Posterior cingulate gyrus (tissue), 11 donors: Measurements from ENCODE around the gene PRCD.
"Not testable (repeated sequence)": the region's sequence is repeated elsewhere in the genome, so short reads cannot be mapped to it uniquely, and the experiment has no call there.

Experiments used
- DNase-seq, 10 donors: peaks; one replicate each; pipeline versions ENCODE4 v3.0.0 to v3.0.0-alpha.2; 2020 to 2021; ENCODE audit warnings: mixed read lengths in 3 of 10
- intact Hi-C: fragments of 100-400 bp; cut with DNase I; formaldehyde crosslinking; loops from one replicate; pipeline ENCODE4 v1.15.1; 2023

PRCD gene

DNA sequence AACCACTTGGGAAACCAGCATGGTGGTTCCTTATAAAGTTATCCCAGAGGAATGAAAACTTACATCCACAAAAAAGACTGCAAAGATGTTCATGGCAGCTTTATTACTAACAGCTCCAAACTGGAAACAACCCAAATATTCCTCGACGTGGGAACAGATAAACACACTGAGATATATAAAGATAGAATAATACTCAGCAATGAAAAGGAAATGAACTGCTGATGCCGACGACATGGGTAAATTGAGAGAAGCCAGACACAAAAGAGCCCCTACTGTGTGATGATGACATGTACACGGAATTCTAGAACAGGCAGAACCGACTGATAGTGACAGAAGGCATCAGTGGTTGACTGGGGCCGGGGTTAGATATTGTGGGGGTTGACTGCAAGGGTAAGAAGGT, 9.7 kb downstream of the PRCD start:
- intact Hi-C loops: no loop called here
- DNase-seq: no peak

DNA sequence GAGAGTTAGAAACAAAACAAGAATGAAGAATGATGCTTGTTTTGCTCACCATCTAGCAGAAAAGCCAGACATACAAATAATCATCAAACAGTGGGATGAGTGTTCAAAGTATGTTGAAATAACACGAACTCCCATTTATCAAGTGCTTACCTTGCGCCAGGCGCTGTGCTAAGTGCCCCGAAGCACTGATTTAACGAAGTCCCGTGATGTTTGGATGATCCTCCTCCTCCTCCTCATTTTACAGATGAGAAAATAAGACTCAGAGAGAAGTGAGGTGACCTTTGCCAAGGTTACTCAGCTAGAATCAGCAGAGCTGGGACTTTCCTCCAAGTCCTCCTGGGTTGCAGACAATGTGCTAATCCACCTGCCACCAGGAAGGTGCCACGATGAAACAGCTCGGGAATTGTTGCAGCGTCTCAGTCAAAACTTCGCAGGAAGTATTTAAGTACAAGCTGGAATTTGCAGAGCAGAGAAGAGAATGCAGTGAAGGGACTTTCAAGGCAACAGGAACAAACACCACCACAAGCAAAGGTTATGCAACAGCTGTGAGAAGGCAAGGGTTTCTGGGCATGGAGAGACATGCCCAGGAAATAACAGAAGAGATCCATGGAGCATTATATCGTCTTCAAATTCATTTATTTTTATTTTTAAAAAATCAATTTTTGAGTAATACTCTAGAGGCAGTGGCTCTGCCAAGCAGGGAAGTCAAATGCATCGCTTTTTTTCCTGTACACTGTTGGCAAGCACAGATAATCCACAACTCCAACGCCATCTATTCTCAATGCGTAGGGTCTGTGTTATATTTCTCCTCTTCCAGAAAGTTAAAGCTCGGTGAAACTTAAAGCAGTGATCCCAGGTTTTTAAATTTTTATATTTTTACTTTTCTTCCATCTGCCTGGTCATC, 11.1 kb downstream of the PRCD start:
- intact Hi-C loops: loop anchor here (10.0 kb wide), 1 partner anchor 164 kb away; the partner anchor contains the start of gene MXRA7
- peak in 2 of 10 donors; percentile 20 to 26 for DNase-seq

DNA sequence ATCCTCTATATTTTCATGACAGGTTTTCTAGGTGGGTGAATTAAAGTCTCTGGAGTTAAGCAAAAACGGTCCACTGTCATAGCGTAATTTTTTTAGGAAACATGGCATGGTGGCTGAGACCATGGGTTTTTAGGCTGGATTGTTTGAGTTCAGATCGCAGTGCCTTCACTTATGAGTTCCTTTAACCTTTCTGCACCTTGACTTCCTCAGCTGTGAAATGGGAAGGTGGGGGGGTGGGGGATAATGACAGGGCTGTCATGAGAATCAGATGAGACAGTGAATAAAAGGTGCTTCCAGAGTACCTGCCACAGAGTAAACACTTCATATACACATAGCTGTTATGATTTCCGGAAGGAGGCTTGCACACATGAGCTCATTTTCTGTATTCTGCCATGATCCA, 11.8 kb downstream of the PRCD start:
- intact Hi-C loops: loop anchor here (10.0 kb wide), 1 partner anchor 163 kb away; the partner anchor contains the start of gene MXRA7
- DNase-seq: peak in 1 of 10 donors; percentile 12

DNA sequence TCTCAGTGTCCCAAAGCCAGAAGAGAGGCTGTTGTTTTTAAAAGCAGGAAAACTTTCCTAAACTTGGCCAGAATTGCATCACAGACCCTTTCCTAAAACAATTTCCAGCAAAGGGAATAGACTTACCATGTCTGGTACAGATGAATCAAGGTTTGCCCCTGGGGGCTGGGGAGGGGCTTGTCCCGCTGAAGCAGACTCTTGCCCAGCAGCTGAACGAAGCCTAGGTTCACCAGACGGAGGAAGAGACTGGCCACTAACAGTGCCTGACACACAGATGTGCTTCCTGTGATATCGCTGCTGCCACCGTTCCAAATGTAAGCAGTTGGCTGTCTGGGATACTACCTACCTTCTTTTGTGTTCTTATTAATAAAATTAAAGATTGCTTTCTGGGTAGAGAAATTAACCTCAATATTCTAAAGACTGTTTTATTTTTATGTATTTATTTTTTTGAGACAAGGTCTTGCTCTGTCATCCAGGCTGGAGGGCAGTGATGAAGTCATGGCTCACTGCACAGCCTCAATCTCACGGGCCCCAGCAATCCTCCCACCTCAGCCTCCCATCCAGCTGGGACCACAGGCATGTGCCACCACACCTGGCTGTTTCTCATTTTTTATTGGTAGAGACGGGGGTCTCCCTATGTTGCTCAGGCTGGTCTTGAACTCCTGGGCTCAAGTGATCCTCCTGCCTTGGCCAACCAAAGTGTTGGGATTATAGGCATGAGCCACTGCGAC, 13.5 kb downstream of the PRCD start:
- intact Hi-C loops: loop anchor here (10.0 kb wide), 1 partner anchor 161 kb away; the partner anchor contains the start of gene MXRA7
- peak in 4 of 10 donors; percentile 9 to 55 (median 37) for DNase-seq

DNA sequence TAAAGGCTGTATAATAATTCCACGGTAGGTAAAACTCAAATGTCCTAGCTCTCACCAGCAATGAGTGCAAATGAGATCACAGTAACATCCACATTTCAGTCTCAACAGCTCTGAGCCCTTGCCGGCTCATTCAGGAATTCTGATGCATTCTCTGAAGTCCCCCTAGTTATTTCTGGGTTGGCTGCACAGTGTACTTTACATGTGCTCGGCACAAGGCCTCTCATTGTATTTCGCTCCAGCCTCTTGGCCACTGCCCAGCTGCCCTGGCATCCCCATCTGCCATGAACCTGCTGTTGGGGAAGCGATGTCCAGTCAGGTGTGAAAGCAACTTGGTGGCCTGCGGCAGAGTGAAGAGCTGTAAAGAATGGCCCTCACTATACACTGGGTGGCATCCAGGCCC, 14.3 kb downstream of the PRCD start:
- intact Hi-C loops: loop anchor here (10.0 kb wide), 1 partner anchor 161 kb away; the partner anchor contains the start of gene MXRA7
- DNase-seq: peak in 9 of 10 donors; percentile 57 to 96 (median 76)

DNA sequence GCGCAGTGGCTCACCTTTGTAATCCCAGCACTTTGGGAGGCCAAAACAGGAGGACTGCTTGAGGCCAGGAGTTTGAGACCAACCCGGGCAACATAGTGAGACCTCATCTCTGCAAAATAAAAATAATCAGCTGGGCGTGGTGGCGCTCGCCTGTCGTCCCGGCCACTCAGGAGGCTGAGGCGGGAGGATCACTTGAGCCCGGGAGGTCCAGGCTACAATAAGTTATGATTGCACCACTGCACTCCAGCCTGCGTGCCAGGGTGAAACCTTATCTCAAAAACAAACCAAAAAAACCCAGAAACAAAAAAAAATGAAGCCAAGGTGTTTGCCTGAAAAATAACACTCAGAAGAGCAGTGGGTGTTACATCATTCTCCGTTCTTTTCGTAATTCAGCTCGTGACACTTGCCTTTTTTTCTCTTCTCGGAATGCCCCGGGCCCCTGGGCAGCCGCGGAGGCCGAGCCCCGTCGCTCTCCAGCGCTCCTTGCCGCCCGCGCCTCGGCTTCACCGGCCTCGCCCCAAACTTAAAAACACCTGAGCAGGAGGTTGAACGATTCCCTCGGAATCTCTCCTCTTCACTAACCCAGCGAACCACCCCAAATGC, 17.0 kb downstream of the PRCD start:
- DNase-seq: peak in 2 of 10 donors; percentile 50 to 74

DNA sequence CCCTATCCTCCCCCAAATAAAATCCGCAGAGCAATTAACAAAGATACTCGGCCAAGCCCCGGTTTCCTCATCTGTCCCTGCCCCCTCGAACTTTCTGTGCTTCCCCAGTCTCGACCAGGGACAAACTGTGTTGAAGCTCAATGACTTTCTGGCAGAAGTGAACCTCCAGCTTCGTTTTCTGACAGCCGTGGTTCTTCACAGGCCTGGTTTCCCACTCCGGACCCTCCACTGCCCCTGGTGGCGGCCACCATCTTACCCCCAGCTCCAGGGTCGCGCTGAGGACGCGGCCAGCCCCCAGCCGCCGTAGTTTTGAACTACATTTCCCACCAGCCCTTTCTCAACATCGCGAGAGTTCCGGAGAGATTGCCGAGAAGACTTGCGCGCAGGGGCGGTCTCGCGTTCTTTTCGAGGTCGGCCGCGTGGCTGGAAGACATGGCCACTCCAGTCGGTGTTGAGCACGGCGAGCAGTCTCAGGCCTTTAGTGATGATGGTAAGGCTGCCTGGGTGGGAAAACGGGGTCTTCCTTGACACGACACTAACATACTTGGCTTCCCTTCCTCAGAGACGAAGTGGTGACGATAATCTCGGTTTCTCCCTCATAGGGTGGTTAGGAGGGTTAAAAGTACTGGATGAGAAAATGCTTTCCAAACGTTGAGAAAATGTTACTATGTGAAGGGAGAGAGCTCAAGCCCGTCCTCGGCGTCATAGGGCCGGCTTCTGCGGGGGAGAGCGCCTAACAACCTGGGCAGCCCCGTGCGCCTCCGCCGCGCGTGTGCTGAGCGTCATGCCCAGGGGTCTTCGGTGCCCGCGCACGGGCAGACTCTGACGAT, 17.7 kb downstream of the PRCD start:
- intact Hi-C loops: loop anchor here (5.0 to 10.0 kb wide), 2 partner anchors 65 to 157 kb away; partner anchors contain the start of gene MXRA7
- DNase-seq: peak; percentile 85 to 99 (median 92)

More for the DNA sequence above, 17.0 kb downstream of the PRCD start:
- intact Hi-C loops: loop anchor here (5.0 to 10.0 kb wide), 2 partner anchors 65 to 158 kb away; partner anchors contain the start of gene MXRA7

DNA sequence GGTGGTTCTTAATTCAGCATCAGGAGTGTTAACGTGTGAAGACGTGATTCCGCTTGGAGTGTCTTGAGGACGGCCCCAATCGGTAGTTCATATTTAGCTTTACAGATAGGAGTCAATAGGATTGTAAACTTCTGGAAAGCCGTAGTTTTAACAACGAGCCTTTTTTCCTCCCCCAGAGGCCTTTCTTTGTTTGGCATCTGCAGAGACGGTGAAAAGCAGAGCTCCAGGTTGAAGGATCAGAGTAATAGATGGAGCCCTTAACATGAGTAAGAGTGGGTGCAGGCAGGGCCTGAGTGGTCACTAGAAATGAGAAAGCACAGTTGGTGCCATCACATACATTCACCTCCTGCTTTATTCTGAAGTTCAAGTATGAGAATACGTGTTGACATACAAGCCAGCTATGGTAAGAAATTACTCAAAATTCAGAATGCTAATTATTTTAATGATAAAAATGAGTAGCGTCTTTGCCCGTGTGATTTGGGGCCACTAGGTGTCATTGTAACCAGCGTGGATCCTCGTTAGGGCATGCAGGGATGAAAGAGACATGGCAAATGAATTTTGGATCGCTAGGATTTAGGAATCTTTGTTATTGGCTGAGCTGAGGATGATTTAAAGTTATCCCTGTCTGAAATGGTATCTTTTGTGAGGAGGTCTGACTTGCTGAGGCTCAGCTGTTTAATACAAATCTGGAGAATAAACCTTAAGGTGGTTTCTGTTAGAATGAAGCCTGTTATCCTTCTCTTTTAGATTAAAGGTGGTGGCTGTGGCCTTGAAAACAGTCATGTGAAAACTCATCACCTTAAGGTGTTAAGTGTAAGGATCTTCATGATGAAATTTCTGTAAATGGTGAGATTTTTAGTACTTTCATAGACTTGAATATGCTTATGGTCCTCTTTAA, 18.6 kb downstream of the PRCD start:
- intact Hi-C loops: loop anchor here (5.0 to 10.0 kb wide), 2 partner anchors 64 to 156 kb away; partner anchors contain the start of gene MXRA7
- peak in 1 of 10 donors; percentile 79 for DNase-seq

DNA sequence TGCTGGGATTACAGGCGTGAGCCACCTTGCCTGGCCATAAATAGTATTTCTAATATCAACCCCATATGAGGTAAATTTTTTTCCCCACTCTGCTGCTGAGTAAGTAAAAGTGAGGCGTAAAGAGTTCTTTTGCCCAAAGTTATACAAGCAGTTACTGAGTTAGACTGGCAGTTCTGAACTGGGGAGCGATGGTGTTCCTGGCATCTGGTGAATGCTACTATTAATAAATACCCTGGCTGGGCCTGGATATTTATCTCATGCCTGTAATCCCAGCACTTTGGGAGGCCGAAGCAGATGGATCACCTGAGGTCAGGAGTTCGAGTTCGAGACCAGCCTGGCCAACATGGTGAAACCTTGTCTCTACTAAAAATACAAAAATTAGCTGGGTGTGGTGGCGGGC, 19.6 kb downstream of the PRCD start:
- intact Hi-C loops: loop anchor here (5.0 to 10.0 kb wide), 2 partner anchors 63 to 155 kb away; partner anchors contain the start of gene MXRA7
- DNase-seq: not testable (repeated sequence)

DNA sequence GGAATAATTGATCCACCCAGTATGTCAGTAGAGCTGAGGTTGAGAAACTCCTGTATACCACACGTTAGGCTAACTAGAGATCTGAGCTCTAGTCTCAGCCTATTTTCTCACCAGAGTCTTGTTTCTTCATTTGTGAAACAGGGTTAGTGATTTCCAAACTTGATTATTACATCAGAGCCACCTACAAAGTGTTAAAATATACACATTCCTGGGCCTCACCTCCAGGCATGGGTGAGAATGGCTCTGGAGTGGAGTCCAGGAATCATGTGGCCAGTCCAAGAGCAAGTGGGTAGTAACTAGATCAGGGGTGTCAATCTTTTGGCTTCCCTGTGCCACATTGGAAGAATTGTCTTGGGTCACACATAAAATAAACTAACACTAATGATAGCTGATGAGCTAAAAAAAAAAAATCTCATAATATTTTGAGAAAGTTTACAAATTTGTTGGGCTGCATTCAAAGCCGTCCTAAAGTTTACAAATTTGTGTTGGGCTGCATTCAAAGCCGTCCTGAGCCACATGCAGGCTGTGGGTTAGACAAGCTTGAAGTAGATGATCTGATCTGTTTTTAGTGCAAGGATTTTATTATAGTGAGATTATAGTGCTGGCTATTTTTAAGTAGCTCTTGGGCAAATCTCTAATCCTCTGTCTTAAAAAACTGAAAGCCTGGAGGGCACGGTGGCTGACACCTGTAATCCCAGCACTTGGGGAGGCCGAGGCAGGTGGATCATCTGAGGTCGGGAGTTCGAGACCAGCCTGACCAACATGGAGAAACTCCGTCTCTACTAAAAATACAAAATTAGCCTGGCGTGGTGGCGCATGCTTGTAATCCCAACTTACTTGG, 20.4 kb downstream of the PRCD start:
- intact Hi-C loops: no loop called here
- DNase-seq: peak in 1 of 10 donors; percentile 11

DNA sequence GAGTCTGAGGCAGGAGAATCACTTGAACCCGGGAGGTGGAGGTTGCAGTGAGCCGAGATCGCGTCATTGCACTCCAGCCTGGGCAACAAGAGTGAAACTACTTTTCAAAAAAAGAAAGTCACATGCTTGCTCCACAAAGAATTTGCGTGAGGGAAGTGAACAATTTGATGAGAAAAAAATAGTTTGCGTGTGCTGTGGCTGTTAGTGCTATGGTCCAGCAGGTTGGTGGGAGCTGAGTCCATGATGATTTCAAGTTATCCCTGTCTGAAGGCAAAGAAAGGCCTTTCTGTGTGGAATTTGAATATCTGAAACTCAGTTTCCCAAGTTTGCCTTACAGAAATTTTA, 21.0 kb downstream of the PRCD start:
- intact Hi-C loops: no loop called here
- DNase-seq: no peak

DNA sequence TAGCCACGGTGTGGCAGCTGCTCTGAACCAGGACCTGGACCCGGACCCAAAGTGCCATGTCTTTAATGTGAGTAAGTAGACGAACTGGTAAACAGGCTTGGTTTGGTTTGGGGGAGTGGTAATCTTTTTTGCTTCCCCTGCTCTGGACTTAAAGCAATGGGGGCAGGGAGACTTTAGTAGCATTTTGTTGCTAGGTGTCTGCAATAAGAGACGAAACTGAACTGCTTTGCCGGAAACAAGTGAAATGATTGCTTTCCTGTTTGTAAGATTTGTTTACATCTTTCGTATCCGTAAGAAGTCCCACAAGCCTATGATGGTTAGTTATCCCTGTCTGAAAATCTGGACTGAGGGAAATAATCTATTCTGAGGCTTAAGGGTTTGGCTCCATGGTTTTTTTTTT, 21.5 kb downstream of the PRCD start:
- intact Hi-C loops: no loop called here

DNA sequence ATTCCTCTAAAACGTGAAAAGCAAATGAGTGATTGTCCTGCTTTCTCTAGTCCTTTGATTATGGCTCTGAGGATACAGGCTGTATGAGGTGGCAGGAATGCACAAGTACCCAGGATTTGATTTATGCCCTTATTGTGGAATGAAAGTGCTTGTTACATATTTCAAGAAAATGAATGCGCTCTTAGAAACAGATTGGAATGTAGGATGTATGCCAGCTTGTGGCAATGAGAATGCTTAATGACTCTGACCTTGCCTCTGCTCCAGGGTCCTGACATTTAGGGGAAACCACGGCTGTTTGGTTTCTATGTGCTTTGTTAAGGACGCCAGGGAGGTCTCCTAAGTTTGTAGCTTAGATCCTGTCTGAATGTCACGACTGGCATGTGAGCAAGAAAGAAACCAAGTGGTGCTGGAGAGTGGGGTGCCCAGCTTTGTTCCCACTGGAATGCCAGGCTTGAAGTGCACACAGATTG, 22.0 kb downstream of the PRCD start:
- intact Hi-C loops: no loop called here

More for the DNA sequence above, 21.5 kb downstream of the PRCD start:
- peak in 1 of 10 donors; percentile 12 for DNase-seq

DNA sequence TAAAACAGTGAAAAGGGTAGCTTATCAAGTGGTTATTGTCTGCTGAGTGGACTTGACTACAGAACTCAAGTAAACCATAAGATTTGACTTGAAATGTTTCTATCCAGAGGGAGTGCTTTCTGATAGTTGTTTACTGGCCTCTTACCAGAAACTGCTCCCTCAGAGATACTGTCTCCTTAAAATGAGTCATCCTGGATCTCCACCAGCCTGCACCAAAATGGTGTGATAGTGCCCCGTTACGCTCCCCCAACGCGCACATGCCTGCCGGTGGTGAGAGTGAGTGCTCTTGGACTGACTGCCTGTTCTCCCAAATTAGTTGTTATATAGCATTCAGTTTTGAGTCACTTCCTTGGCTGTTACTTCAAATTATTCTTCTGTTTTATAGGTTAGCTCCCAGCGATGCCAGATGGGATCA, 22.9 kb downstream of the PRCD start:
- DNase-seq: peak in 7 of 10 donors; percentile 48 to 95 (median 74)
- intact Hi-C loops: no loop called here

More for the DNA sequence above, 22.0 kb downstream of the PRCD start:
- DNase-seq: peak in 1 of 10 donors; percentile 15

DNA sequence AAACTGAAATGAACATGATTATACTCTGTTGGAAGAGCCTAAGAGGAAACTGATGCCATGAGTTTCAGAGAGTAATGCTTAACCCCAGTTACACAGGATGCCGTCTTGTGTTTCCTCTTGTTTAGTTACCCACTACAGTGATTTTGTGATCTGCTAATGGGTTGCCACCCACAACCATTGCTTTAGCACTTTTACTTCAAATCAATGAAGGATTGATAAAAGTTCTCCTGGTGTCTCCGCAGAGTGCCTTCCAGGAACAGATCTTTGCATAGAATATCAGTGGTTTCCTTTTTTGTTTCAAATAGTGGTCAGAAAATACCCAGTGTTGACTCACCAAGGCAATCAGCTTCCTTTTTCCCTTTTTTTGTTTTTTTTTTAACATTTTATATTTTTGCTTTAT, 23.5 kb downstream of the PRCD start:
- intact Hi-C loops, DNase-seq: not testable (repeated sequence)

DNA sequence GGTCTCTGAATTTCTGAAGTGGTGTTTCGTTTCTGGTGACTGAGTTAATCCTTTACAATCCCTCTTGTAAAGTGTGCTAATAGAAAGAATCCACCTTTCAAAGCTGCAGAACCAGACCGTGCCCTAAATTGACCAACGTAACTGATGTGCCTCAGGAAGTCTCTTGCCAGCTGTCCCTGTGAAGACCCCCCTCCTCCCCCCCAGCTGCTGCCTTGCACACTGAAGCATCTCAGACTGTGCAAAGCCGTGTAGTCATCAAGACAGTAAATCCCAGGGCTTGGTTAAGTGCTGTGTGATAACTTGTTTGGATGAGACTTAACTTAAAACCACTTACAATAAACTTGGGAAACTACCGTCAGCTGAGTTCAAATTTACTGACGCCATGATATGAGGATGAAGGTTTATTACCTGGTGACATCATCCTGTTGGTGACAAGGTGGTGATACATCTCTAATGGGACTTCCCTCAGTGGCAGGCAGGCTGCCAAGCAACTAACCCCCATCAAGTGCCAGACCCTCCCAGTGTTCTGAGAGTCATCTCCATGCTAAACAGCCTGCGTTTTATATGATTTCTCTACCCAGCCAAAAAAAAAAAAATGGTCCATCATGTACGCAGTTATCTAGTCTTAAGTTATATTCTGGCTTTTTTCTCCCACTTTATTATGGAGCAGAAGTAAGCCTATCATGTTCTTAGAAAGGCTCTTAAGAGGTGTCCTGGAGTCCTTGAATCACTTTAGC, 25.3 kb downstream of the PRCD start:
- peak in 1 of 10 donors; percentile 37 for DNase-seq
- intact Hi-C loops: not testable (repeated sequence)
